T-helper 2 cell (primary cell): ENCODE data around the gene DDR1.
"Not testable (repeated sequence)": the region's sequence is repeated elsewhere in the genome, so short reads cannot be mapped to it uniquely, and the experiment has no call there.

Source experiments
- DNase-seq, 5 experiments: peaks; one replicate each; pipeline versions ENCODE4 v3.0.0 to v3.0.0-alpha.2; 2012 to 2022

Gene DDR1

GRCh38 chr6:30922447-30922852 lies 38.1 kb downstream of the DDR1 start:
- no peak for DNase-seq

GRCh38 chr6:30924040-30924627 lies 39.8 kb downstream of the DDR1 start:
- not testable (repeated sequence) for DNase-seq

GRCh38 chr6:30926644-30927043 lies 42.3 kb downstream of the DDR1 start:
- DNase-seq = no peak

- DNase-seq = not testable (repeated sequence)
Observed at GRCh38 chr6:30927080-30927479, 42.8 kb downstream of the DDR1 start.

- DNase-seq = no peak
Observed at GRCh38 chr6:30928677-30929076, 44.4 kb downstream of the DDR1 start.

- DNase-seq = no peak
Observed at GRCh38 chr6:30930506-30930905, 46.2 kb downstream of the DDR1 start.

- no peak for DNase-seq
Observed at GRCh38 chr6:30931272-30931671, 47.0 kb downstream of the DDR1 start.

- DNase-seq = no peak
Observed at GRCh38 chr6:30931969-30932645, 47.8 kb downstream of the DDR1 start, which contains the start of gene SFTA2. Gene SFTA2, minus strand, starts transcription at chr6:30932170. Its CDS starts 74 bp downstream, at chr6:30932096.

GRCh38 chr6:30932665-30933365 lies 48.5 kb downstream of the DDR1 start:
- DNase-seq = no peak

GRCh38 chr6:30935018-30935417 lies 50.7 kb downstream of the DDR1 start:
- DNase-seq = no peak

GRCh38 chr6:30937265-30937664 lies 52.9 kb downstream of the DDR1 start:
- no peak for DNase-seq

- DNase-seq = no peak
Observed at GRCh38 chr6:30938730-30939129, 54.4 kb downstream of the DDR1 start.

GRCh38 chr6:30939473-30939872 lies 55.2 kb downstream of the DDR1 start:
- DNase-seq = no peak

GRCh38 chr6:30940361-30940986 lies 56.2 kb downstream of the DDR1 start, which contains the start of gene MUCL3:
Gene MUCL3, plus strand, starts transcription at chr6:30940973. Its CDS starts 27 bp downstream, at chr6:30941000.
- DNase-seq = no peak

GRCh38 chr6:30942338-30943060 lies 58.2 kb downstream of the DDR1 start:
- DNase-seq = no peak

- DNase-seq = no peak
Observed at GRCh38 chr6:30944051-30944450, 59.7 kb downstream of the DDR1 start.

- DNase-seq = no peak
Observed at GRCh38 chr6:30945281-30945680, 61.0 kb downstream of the DDR1 start.

GRCh38 chr6:30947231-30947630 lies 62.9 kb downstream of the DDR1 start:
- no peak for DNase-seq

- no peak for DNase-seq
Observed at GRCh38 chr6:30948811-30949210, 64.5 kb downstream of the DDR1 start.
